Suppressor macrophage treated with lipopolysaccharide for 4 hours (primary cell): ENCODE data around the gene SEMA5A.

Experiments used
- DNase-seq: peaks from one replicate; pipeline ENCODE4 v3.0.0-alpha.2; 2020

The SEMA5A gene

DNA sequence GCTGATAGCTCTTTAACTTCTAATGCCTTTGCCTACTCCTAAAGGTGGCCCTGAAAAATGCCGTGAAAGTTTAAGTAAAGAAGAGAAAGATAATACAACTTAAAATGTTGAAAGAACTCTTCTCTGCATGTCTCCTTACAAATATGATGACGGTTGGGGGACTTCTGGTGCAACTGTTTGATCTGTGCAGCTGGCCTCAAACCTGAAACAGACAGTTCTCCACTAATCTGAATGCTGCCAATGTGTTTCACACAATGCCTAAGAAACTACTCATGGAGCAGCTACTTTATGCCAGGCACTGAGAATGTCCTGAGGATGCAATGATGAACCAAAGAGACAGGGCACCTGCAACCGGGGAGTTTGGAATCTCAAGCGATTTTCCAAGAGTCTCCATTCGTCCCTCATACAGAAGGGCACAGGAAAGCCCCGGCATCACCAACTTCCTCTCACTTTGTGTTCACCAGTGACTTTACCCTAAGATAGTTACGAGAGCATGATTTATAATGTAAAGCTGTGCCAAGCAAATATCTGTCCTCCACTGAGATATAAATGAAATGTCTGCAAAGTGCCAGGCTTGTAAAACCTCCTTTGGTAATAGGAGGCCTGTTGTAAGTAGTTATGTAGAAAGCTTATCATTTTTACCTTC lies 455.4 kb downstream of the SEMA5A start:
- DNase-seq = no peak

DNA sequence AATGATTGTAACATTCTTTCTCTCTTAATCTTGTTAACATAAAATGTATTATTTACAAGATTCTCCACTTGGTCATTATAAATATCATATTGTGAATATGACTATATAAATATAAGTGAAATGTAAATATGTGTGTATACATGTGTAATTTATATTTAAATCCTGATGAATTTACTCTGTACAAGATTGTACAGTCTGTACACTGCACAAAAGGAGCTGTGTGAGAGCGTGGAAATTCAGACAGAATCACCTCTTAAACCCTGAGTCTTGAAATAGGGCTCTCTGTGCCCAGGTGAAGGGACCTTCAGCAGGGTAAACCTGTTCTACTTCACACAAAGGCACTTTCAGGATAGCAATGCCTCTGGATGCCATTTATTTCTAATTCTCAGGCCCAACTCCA lies 456.0 kb downstream of the SEMA5A start:
- DNase-seq = no peak

DNA sequence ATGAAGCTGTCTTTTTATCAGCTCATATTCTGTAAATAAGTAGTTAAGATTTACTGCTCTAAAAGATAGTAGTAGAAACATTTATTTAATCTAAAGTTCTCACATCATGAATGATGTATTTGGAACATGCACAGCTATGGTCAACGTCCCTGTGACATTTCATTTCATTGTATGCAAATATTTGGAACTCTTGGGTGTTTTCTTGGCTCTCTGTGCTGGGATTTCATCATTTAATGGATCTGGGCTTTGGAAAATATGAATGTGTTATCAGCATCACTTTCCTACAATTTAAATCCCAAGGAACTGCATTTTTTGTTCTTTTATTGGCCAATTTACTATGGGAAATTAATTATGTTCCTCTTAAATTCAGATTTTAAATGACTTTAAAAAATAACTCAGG lies 462.9 kb downstream of the SEMA5A start:
- DNase-seq = no peak

DNA sequence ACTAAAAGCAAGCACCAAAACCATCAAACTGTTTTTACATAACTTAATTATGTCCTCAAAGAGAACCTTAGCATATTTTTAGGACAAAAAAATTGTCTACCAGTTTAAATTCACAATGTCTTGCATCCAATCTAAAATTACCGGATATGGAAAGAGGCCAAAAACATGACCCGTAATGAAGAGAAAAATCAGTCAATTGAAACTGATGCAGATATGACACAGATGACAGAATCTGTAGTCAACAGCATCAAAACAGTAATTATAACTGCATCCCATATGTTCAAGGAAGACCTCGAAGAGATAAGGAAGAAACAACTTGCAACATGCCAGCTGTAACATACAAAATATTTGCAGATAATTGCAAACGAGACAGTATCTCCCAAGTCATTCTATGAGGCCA lies 473.2 kb downstream of the SEMA5A start:
- DNase-seq = no peak

DNA sequence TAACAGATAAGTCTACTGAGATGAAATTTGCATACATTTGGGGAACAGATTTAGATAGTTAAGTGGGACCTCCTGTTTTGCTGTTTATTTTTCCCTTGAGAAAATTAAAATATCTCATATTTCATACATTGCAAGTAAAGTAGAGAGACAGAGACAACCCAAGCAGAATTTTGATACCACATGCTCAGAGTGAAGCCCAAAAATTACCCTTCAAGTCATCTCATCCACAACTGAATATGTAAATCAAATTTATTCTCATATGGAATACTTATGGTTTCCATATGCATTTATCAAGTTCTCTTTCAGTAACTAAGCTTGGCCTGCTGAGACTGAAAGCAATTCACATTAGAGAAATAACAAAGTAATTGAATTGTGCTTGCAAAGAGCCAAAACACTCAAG lies 474.4 kb downstream of the SEMA5A start:
- DNase-seq = no peak

DNA sequence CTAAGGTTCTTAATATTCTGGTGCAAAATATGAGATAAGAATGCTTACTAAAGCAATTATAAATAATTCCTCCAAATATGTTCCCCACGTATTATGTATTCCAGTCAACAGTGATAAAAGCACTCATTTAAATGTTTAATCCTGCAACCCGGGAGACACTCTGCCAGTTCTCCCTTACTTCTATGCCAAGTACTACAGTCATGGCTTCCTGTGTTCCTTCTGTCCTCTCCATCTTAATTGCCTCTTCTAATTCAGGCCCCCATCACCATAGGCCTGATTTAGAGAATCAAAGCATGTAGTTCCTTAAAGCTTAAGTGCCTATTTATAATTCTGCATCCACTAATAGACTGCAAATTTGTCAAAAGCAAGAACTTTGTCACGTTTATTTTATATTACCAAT lies 474.8 kb downstream of the SEMA5A start:
- DNase-seq = no peak

DNA sequence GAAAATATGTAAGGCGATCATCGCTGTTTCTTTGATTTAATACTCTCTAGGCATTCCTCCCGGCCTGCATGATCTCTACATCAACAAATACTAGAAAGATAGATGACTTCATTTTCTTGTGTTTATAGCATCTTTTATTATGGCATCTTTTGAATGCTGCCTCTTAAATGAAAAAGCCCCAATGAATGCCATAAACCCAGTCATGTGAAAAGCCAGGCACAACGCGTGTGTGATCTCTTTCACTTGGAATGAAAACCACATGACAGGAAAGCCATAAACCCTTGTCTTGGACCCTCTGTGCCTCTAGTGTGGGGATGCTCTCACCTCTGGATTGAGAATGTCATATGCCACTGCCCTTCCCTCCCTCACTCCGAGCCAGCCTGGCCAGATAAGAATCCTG lies 476.2 kb downstream of the SEMA5A start:
- no peak for DNase-seq

DNA sequence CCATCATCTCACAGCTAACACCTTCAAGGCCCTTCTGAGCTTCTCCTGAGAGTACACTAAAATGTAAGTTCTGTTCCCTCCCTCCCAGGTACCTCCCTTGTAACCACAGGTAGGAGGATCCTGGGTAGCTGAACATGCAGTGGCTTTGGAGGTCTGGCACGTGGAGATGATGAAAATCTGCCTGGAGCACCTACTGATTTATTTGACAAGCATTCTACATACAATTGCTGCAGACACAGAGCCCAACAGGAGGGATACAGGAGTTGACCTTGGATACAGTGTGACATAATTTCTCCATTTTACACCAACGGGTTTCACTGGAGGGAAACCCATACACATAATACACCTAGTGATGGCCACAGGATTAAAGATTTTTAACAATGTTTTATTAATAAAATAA lies 478.7 kb downstream of the SEMA5A start:
- DNase-seq = no peak

DNA sequence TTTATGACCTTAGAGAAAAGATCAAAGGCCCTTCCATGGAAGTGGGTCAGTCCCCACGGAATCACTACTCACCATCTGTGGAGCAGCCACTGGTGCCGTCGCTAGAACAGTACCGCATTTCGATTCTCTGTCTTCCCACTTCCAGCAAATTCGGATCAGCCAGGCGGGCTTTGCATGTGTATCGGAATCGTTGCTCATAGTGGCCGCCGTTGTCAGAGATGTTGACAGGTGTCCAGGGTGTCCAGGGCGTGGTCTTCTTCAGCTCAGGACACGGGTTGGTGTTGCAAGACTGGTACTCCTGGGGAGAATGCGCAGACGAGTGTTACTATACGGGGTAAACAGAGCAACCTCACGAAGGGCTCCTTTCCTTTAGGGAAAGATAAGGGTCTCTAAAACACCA lies 479.5 kb downstream of the SEMA5A start:
- no peak for DNase-seq

DNA sequence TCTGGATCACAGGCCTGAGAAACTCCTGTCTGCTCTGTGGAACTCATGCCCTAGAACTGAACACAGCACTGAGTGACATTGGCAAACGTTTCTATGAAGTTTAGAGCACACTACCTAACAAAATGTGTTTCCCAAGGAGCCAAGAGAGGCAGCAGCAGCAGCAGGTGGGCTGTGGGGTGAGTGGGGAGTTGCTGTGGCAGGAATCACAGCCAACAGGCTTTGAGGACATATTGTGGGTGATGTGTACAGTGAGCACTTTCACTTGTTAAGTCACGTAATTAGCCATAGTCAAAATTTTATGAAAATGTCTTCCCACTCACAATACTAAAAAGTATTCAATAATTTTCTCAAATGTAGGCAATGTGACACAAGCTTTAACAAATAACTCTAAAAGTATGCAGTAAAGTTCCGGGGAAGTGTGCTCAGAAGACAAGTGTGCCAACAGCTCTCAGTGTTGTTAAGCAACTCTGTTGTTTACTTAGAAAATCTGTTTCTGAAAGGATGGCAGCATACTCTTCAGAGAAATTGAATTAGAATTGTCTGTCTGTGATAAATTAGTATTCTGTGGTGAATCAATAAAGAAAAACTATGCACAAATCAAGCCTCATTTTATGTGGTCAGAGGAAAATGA lies 482.1 kb downstream of the SEMA5A start:
- DNase-seq = no peak

DNA sequence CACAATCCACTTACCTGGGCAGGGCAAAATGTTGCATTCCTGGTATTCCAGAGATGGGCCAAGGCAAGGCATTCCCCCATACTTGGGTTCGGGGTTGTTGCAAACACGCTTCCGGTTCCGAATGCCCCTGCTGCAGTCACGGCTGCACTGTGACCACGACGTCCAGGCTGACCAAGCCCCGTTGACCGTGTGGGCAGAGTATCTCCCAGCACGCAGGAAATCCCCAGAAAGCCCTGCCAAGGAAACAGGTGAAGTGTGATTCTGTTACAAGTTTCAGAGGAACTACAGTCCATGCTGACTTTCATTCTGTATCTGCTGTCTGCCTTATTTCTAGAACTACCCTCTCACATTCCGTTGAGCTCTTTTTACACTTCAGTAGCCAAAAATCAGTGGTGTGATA lies 483.0 kb downstream of the SEMA5A start:
- DNase-seq = no peak

DNA sequence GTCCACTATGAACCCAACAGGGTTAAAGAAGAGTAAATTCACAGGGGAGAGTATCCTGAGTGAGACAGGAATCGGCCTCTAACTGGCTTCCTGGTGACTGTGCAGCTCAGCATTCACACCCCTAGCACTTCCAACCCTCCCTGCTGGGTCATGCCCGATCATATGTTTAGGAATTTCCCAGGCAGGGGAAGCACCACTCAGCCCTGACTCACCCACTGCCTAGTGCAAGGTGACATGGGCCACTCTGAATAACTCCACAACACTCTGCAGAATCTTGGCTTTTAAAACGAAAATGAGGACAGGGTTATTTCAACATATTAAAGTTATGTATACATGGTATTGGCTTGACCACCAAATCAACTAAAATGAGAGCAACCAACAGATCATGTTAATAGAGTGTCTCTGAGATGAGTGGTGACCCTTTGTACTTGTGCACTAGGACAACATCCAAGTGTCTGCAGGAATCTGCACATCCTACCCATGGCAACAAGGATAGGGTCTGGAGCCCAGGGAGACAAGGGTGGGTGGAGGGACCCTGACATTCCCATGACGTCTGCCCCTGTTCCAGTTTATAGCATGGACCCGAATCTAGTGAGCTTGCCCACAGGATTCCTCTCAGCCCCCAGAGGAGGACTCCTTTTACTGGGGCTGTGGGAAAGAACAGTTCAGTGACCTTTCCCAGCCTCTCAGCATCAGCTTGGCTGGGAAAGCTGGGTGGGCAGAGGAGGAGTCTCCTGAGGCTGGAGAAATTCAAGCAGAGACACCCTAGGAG lies 485.8 kb downstream of the SEMA5A start:
- no peak for DNase-seq

DNA sequence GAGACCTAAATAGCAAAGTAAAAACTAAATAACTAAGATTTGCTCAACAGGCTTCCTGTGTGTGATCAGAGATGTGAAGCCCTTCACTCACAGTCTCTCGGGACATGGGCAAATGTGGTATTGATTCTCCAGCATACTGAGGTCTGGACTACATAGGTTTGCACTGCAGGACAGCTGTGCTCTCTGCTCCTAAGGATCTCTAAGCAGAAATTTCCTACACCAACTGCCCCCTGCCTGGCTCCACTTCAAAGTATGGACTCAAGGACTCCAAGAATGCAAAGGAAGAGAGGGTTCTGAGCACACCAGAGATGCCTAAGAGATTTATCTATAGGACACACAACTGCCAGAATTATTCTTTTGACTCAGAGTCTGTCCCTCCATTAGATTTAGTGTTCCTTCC lies 487.2 kb downstream of the SEMA5A start:
- DNase-seq = no peak

DNA sequence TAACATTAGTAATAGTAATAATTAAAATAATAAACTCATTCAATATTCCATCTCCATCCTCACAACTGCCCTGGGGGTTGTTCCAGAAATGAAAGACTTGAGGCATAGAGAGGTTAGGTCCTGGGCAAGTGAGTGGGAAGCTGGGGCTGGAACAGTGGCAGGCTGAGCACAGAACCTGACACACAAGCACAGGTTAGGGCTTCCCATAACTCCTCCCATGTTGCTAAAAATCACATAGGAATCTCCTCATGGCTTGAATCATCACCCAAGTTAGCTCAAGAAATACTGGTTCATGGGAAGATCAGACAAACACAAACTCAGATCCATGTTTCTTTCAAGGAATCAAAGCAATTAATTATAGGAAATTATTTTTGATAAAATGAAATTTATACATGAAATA lies 487.7 kb downstream of the SEMA5A start:
- no peak for DNase-seq

DNA sequence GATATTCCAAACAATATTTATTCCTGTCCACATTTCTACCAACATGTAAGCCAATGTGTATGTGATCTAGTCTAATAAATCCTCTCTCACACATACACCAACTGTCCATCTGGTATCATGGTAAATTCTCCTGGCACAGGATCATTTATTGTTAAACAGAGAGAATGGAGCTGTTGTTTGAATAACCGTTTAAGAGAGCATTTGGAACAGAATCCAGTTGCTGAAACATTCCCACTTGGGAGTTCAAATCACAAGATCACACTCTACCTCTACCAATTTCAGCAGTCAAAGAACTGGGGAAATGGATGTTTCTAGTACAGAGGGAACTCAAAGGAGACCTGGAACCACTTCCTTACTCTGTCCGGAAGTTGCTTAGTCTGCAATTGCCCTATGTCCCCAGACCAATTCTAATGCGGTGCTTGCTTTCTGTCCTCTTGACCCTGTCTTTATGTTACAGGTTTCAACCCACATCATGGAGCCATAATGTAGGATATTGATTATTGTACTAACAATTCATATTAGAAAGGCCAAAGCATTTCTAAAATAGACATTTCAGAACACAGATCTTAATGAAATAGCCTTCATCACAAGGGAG lies 488.4 kb downstream of the SEMA5A start:
- DNase-seq = no peak

DNA sequence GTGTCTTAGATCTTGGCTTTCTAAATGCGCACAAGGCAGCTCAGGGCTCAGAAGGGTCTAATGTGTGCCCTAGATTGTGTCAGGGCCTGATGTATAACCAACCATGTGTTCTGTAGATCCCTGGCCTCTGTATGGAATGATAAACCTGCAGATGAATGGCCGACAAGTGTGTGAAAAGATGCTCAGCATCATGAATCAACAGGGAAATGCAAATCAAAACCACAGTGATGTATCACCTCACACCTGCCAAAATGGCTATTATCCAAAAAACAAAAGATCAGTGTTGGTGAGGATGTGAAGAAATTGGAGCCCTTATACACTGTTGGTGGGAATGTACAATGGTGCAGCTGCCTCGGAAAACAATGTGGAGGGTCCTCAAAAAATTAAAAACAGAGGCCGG lies 489.8 kb downstream of the SEMA5A start:
- no peak for DNase-seq

DNA sequence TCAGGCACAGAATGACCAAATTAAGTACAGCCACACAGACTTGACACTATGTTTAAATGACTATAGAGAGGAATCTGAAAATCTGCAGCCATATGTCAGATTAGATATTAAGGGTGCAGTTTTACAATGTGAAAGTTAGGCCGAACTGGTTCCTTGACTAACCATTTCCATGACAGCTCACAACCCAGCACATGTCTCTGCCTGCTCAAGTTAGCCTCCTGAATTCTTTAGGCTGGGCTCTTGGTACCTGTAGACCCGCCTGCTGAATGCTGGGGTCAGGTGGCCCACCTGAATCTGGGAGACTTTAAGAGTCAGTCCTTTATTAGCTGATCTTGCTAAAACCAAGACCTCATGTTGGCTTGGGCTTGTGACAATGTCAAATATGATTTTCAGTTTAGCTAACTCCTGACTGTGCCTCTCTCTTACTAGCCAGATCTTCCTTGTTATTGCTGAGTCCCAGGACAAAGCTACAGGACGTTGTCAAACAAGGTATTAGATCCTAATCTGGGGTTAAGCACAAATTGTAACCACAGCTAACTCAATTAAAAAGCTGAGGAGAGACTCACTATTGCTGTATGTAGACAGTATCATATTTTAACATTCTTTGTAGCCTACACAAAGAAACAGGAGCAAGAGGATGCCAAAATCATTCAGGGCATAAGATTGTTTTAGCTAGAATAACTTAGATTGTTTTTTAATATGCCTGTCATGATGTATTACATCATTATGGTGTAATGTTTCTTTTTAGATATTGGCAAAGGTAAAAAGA lies 490.9 kb downstream of the SEMA5A start:
- no peak for DNase-seq

DNA sequence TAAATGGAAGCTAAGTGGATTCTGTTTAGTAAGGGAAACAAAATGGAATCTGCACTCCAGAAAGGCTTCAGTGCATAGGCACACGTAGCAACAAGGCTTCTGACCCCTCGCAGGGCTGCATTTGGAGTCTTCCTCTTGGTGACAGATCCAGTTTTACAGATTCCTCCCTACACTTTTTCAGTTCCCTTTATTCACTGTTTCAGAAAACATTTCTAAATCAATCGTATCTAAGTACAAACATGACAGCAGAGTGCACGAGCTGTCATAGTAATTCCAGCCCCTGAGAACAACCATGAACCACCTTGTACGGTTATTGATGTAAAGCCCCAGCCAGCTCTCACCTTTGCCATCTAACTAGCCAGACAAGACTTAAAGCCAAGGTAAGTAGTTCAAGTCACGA lies 491.6 kb downstream of the SEMA5A start:
- no peak for DNase-seq

DNA sequence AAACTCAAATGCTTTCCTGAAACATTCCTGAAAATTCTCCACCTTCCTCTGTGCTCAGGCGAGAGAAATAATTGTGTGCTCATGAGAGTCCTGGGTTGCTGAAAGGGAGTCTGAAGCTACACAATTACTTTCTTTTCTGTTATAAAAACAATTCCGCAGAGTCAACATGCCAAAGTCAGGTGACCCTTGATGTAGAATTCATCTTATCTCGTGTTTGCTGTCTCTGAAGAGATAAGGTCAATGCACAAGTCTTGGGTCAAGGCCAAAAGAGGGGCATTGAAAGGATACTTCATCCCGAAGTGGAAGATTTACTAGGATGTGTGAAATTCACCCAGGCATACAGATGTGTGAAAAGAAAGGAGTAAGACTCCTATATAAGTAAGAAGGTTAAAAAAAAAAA lies 493.5 kb downstream of the SEMA5A start:
- DNase-seq = no peak

DNA sequence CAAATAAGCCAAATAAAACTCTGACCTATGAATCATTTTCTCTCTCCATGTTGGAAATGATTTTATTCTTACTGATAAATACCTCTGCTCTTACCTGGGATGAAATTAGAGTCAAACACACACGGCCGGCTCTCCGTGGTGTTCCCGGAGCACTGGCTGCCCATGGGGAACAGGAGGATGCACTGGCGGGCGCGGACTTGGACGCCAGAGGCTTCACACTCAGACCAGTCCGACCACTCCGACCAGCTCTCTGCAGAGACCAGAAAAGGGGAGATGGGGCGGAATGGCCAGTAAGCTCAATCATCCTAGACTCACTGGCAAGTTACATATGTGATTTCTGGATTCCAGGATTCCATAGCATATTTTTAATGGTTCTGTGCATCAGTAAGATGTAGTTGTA lies 494.1 kb downstream of the SEMA5A start:
- no peak for DNase-seq

DNA sequence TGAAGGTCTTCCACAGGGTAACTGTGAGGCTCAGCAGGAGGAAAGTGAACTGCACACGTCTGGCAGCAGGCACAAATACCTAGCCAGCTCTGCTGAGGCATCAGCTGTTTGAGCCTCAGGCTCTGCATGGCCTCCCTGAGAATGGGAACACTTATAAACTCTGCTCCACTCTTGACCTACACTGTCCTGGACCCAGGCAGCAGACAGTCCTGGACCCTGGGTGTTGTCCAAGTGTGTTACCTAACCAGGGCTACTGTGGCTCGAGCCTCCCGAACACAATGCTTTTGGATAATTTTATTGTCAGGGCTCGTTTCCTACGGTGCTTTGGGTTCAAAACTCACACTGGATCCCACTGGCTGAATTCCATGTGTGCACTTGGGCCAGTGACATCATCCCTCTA lies 497.9 kb downstream of the SEMA5A start:
- DNase-seq = no peak

DNA sequence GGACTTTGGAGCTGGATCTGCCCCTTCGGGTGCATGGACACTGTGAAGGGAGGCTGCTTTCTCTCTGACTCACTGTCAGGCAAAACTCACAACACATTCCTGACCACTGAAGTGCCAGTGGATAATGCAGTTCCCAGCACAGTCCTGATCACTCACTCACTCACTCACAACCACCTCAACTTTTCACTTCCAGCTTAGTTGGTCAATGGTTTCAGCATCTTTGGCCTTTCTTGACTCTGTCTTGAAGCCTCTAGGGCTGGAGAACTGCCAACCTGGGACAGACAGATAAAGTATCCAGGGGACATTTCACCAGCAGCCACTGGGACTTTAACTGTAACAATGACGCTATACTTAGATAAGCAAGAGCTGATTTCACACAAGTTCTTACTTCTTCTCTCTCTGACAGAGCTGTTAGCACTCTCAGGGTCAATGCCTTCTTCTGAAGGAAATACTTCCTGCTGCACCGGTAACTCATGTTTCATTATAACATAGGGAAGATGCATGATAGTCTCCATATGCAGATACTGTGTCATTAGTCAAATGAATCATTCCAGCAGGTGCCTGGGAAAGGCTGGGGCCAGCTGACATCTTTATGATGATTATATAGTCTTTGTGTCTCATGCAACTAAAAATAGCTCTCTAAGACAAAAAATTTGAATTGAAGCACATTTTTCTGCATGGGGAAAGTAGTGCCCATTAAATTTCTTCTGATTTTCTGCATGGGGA lies 499.0 kb downstream of the SEMA5A start:
- DNase-seq = no peak

DNA sequence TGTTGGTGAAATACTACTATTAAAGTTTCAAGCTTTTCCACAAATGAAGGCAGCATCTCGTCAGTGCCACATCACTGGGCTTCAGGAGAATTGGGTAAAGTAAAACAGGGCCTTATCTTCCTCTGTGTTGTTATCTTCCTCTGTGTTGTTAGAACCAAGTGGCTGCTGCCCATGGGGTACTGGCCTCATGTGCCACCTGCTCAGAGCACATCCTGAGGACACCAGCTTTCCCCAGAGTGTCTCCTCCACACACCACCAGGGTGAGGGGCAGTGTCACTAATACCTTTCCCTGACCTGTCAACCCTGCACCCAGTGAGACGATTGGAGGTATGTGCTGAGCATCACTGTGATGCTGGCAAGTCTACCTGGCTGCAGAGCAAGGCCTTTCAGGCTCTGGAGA lies 499.9 kb downstream of the SEMA5A start:
- DNase-seq = no peak
